Panc1 (cell line): Measurements from ENCODE around the gene RAD50.
"Not testable (repeated sequence)": the region's sequence is repeated elsewhere in the genome, so short reads cannot be mapped to it uniquely, and the experiment has no call there.

Experiments
- POLR2AphosphoS5 ChIP-seq: IDR thresholded peaks from 2 replicates; pipeline ENCODE4 v1.6.1; 2012; ENCODE audit warnings: mild to moderate bottlenecking, low read depth, low read length, moderate library complexity
- SIN3A ChIP-seq: IDR thresholded peaks from 2 replicates; pipeline ENCODE4 v1.6.1; 2012; ENCODE audit warnings: low read depth, mild to moderate bottlenecking, low read length, moderate library complexity, borderline replicate concordance; ENCODE audit not compliant: insufficient read depth
- TCF7L2 ChIP-seq: IDR thresholded peaks from 2 replicates; pipeline ENCODE4 v1.6.1; 2011; ENCODE audit warnings: mild to moderate bottlenecking, low read depth, low read length, inconsistent platforms
- TF ChIP-seq, protein P1 (sequence below): fragments of 450-650 bp; IDR thresholded peaks from 2 replicates; pipeline ENCODE4 v1.5.1; 2017; ENCODE audit warnings: mild to moderate bottlenecking
- TF ChIP-seq, protein P2 (sequence below), 2 experiments: IDR thresholded peaks; 2 replicates each; pipeline ENCODE4 v1.6.1; 2011 to 2012; ENCODE audit warnings: low read depth in 2 of 2, control low read depth in 1 of 2, low read length in 1 of 2, mild to moderate bottlenecking in 1 of 2, moderate library complexity in 1 of 2; ENCODE audit not compliant: insufficient read depth in 1 of 2

DNA sequence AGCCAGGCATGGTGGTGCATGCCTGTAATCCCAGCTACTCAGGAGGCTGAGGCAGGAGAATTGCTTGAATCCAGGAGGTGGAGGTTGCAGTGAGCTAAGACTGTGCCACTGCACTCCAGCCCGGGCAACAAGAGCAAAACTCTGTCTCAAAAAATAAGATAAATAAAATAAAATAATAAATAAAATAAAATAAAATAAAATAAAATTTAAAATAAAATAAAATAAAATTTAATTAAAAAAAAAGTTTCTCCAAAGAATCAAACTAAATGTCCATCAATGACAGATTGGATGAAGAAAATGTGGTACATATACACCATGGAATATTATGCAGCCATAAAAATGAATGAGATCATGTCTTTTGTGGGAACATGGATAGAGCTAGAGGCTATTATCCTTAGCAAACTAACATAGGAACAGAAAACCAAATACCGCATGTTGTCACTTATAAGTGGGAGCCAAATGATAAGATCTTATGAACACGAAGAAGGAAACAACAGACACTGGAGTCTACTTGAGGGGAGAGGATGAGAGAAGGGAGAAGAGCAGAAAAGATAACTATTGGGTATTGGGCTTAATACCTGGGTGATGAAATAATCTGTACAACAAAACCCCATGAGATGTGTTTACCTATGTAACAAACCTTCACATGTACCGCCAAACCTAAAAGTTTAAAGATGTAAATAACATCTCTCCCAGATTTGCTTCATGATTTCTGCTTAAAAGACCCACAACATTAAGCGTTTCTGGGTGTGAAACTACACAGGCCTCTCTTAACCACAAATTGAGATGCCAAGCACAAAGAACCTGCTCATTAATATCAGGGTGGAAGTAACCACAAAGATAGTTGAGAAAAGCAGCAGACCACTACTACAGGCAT is 135.2 kb downstream of the RAD50 start:
- TF ChIP-seq, protein P1, sequence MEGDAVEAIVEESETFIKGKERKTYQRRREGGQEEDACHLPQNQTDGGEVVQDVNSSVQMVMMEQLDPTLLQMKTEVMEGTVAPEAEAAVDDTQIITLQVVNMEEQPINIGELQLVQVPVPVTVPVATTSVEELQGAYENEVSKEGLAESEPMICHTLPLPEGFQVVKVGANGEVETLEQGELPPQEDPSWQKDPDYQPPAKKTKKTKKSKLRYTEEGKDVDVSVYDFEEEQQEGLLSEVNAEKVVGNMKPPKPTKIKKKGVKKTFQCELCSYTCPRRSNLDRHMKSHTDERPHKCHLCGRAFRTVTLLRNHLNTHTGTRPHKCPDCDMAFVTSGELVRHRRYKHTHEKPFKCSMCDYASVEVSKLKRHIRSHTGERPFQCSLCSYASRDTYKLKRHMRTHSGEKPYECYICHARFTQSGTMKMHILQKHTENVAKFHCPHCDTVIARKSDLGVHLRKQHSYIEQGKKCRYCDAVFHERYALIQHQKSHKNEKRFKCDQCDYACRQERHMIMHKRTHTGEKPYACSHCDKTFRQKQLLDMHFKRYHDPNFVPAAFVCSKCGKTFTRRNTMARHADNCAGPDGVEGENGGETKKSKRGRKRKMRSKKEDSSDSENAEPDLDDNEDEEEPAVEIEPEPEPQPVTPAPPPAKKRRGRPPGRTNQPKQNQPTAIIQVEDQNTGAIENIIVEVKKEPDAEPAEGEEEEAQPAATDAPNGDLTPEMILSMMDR = not testable (repeated sequence)
- not testable (repeated sequence) for TF ChIP-seq SIN3A, POLR2AphosphoS5, TCF7L2
- TF ChIP-seq, protein P2, sequence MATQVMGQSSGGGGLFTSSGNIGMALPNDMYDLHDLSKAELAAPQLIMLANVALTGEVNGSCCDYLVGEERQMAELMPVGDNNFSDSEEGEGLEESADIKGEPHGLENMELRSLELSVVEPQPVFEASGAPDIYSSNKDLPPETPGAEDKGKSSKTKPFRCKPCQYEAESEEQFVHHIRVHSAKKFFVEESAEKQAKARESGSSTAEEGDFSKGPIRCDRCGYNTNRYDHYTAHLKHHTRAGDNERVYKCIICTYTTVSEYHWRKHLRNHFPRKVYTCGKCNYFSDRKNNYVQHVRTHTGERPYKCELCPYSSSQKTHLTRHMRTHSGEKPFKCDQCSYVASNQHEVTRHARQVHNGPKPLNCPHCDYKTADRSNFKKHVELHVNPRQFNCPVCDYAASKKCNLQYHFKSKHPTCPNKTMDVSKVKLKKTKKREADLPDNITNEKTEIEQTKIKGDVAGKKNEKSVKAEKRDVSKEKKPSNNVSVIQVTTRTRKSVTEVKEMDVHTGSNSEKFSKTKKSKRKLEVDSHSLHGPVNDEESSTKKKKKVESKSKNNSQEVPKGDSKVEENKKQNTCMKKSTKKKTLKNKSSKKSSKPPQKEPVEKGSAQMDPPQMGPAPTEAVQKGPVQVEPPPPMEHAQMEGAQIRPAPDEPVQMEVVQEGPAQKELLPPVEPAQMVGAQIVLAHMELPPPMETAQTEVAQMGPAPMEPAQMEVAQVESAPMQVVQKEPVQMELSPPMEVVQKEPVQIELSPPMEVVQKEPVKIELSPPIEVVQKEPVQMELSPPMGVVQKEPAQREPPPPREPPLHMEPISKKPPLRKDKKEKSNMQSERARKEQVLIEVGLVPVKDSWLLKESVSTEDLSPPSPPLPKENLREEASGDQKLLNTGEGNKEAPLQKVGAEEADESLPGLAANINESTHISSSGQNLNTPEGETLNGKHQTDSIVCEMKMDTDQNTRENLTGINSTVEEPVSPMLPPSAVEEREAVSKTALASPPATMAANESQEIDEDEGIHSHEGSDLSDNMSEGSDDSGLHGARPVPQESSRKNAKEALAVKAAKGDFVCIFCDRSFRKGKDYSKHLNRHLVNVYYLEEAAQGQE (IDR thresholded peaks at IDR 0.05; ENCODE audit: insufficient read depth in 1 of 2, low read depth in 2 of 2, low read length in 1 of 2) = not testable (repeated sequence)
